SH-SY5Y (cell line): ENCODE results near the gene CEMIP.

Source experiments
- GATA2 ChIP-seq: IDR thresholded peaks from 2 replicates; pipeline ENCODE4 v1.6.1; 2011; ENCODE audit warnings: mild to moderate bottlenecking, low read depth, low read length
- GATA3 ChIP-seq: IDR thresholded peaks from 2 replicates; pipeline ENCODE4 v1.6.1; 2011; ENCODE audit warnings: low read depth, mild to moderate bottlenecking, low read length, moderate library complexity

DNA sequence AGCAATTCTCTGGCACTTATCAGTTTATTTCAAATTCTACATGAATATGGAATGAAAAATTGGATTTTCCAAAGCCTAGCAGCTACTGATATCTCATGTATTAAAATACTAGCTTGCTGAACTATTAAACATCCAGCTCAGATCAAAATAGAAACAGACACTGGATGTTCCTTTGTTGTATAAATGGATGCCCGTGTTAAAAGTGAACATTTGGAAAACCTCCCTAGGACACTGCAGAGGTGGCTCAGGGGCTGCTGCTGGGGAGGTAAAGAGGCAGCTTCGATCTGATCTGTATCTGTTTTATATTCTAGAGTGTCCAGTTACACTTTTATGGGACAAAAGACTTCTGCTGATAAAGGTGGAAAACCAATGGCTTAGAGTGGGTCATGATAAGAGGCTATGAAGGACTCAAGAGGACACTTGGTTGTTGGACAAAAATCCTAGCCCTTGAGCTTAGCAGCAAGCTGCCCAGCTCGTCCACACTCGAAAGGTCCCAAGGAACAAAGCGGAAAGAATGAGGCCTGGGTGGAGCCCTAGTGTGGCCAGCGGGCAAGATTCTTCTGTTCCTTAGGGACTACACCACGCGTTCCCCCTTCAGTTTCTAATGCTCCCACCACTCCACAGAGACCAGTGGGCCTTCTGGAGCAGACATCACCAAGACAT, 200.5 kb downstream of the CEMIP start:
- TF ChIP-seq GATA2 (no peak), GATA3 (no peak)
